Cerebellar nuclear complex (tissue), 1 donor: ENCODE data around the gene SEMA4D.

ENCODE experiments used
- DNase-seq, 2 experiments: peaks; one replicate each; lab custom pipeline; 2025; lab: John Stamatoyannopoulos, UW

The SEMA4D gene

GRCh38 chr9:89428901-89429890 lies 68.7 kb downstream of the SEMA4D start:
- DNase-seq = no peak

DNA sequence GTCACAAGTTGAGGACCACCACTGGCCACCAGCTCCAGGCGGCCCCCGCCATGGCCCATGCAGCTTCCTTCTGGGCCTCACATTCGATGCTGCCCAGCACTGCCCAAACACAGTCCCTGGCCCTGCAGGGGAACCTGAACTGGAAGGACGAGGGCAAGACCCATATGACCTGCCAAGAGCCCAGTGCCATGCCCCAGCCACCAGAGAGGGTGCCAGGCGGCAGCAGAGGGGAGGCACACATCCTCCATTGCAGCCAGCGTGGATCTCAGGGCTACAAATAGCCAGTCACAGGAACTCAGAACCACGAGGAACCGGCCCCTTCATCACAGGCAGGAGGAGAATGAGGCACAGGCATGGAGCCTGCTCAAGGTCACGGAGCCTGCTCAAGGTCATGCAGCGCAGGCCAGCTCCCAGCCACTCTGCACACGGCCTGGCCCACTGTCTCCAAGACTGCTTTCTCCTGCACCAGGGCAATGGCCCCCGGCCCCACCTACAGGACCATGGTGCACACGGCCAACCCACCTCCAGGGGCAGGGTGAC lies 69.6 kb downstream of the SEMA4D start:
- DNase-seq = no peak

DNA sequence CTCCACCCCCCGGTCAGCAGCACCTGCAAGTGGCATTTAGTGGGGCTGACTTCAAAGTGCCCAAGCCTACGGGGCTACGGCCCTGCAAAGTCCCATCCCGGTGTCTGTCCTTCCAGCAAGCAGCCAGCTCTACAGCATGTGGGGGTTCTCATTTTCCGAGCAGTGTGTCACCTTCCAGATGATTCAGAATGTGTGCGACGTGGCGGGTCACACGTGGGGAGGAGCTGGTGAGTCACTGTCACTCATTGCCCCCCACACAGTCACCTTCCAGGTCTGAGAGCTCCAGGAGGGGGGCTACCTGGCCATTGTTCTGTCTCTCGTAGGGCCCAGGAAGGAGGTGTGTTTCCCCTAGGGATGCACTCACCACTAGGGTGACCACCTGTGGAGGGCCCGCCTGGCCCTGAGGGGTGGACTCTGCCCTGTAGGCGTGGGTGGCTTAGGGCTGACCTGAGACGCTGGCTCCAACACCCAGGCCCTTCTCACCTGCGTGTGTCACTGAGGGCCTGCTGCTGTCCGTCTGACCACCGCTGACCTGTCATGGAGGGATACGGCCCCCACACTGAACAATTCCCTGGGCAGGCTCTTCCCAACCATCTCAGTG lies 70.2 kb downstream of the SEMA4D start:
- no peak for DNase-seq

DNA sequence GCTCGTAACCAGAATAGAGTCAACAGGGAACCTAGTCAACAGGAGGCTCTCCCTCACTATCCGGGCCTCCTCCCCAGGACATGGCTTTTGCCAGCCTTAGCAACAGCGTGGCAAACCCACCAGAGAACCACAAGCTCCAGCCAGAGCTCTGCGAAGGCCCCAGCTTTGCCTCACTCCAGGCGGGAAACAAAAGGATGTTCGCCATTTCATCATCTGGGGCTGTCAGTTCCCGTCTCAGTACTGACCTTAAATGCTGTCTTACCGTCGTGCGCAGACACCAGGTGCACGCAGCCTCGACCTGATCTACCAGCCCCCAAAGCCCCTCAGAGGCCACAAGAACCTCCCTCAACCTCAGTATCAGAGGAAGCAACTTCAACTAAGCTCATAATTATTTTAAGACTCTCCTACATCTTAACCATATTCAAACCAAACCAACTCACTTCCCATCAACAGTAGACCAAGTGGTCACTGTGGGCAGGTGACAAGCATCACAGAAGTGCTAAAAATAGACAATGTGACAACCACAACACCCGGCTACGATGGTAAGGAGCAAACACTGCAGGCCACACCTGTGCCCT lies 71.4 kb downstream of the SEMA4D start:
- DNase-seq = no peak

- no peak for DNase-seq
These were observed 72.0 kb downstream of the SEMA4D start for GRCh38 chr9:89425921-89426383.

GRCh38 chr9:89425024-89425805 lies 72.7 kb downstream of the SEMA4D start:
- DNase-seq = no peak

DNA sequence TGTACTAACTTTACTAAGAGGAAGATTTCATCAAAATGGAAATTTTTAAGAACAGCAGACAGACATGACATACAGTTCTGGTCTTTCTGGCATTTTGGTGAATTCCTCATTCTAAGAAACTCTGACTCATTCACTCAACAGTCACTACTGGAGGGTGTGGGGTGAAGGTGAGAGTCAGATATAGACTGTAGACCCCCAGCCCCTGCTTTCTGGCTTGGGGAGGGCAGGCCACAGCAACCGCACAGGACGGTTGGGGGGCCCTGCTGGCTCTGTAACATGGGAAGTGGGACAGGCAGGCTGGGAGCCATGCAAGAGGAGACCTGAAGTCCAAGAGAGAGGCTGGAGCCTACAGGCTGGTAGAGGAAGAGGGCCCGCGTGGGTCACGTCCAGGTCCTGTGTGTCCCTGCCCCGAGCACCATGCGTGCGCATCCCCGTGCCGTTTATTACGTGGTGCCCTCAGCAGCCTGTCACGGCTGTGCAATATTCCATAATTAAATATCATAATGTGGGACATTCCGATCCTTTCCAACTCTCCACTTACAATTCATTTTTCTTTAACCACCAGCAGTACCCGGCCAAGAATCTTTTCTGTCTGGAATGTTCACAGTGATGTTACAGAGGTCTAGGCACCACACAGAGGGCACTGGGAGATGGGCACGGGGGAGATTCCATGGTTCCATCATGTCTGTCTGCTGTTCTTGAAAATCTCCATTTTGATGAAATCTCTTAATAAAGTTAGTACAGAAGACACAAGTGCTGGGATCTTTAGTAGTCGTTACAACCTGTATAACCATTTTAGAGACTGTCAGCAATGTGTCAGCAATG lies 75.5 kb downstream of the SEMA4D start:
- DNase-seq = no peak

- DNase-seq = no peak
These were observed 76.3 kb downstream of the SEMA4D start for GRCh38 chr9:89421595-89421994.

DNA sequence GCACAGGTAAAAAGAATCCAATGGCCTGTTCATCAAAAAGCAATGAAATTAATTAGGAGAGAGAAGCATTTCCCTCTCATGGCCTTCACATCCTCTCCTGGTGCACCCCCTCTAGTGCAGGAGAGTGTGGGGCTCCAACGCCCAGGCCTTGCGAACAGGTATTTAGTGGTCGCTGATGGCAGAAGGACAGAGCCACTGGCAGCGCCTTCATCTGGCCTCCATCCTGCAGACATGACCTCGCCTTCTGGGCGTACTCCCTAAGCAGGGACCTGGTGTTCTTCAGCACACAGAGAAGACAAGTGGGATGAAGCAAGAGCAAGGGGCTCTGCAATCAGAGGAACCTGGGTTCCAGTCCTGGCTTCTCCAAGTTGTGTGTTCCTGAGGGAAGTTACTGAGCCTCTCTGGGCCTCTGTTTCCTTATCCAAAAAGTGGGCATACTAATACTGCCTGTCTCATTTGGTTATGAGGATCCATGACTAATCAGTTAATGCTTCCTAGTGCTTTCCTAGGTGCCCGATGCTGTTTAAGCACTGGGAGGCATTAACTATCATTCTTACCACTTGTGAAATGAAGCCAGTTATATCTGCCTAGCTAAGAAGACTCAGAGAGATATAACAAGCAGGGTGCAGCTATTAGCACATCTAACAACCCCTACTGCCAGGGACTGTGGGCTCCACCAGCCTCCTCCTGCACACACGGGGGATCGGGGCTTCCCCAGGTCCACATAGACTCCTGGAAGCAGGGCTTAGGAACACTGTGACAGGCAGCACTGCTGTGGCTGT lies 77.3 kb downstream of the SEMA4D start:
- DNase-seq = no peak

GRCh38 chr9:89419978-89420394 lies 77.9 kb downstream of the SEMA4D start:
- DNase-seq = no peak

GRCh38 chr9:89418882-89419640 lies 78.9 kb downstream of the SEMA4D start:
- no peak for DNase-seq

GRCh38 chr9:89418474-89418845 lies 79.5 kb downstream of the SEMA4D start:
- DNase-seq = no peak

GRCh38 chr9:89417832-89418473 lies 80.0 kb downstream of the SEMA4D start:
- DNase-seq = no peak

GRCh38 chr9:89414670-89415324 lies 83.1 kb downstream of the SEMA4D start:
- no peak for DNase-seq

DNA sequence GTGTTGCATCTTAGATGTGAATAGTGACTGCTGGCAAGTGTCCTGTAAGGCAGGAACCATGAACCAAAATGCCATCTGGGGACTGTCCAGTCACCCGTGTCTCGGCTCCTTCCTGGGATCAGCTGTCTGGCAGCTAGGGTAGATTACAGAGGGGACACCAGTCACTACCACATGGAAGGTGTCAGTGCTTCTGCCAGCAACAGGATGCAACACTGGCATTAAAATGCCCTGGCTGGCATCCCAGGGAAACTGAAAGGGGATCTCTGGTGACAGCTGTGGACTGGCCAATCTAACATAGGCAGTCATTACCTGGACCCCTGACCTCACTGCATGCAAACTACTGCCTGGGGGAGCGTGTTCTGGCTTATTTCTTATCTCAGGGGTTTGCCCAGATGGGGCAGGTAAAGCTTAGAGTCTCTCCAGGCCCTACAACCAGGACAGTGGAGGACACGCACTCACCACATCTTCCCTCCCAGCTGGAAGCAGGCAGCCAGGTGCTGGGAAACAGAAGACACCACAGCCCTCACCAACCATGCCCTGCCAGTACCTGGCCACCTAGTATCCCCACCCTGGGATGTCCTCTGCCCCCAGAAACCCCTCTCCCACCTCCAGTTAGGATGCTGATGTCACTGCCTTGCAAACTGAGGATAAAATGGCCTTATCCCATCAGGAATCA lies 83.8 kb downstream of the SEMA4D start:
- DNase-seq = no peak

DNA sequence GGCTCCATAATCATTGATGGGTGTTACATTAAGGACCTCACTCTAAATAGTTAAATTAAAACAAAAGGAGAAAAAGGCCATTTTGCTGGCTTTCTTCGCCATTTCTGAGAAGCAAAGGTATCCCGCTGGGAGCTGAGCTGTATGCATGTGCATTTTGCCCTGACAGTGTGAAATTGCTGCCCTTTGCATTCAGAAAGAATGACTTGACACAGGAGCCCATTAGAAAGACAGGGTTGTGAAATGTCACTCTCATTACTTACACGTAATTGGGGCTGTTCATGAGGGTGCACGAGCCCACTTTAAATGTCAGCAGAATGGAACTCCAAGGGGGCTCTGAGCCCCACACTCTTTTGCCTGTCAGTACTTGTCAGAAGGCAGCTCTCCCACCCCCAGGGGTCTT lies 85.0 kb downstream of the SEMA4D start:
- DNase-seq = no peak

GRCh38 chr9:89412541-89412940 lies 85.4 kb downstream of the SEMA4D start:
- DNase-seq = no peak

- DNase-seq = no peak
These were observed 86.2 kb downstream of the SEMA4D start for GRCh38 chr9:89411759-89412158.
